Suprapubic skin (tissue), 3 donors: Measurements from ENCODE around the gene FGA.

Experiments
- EP300 ChIP-seq: sonication (generic); formaldehyde crosslinking; IDR thresholded peaks from one replicate; pipeline ENCODE4 v1.6.1; 2017; ENCODE audit warnings: antibody characterized with exemption
- TF ChIP-seq, protein P1 (sequence below), 2 donors: fragments of 200-600 bp in 1 of 2; fragments of 450-650 bp in 1 of 2; sonication (generic) in 1 of 2; IDR thresholded peaks; one replicate each; pipeline ENCODE4 v1.5.1; 2016 to 2019; ENCODE audit warnings: antibody characterized with exemption in 2 of 2, mild to moderate bottlenecking in 1 of 2, moderate library complexity in 1 of 2

DNA sequence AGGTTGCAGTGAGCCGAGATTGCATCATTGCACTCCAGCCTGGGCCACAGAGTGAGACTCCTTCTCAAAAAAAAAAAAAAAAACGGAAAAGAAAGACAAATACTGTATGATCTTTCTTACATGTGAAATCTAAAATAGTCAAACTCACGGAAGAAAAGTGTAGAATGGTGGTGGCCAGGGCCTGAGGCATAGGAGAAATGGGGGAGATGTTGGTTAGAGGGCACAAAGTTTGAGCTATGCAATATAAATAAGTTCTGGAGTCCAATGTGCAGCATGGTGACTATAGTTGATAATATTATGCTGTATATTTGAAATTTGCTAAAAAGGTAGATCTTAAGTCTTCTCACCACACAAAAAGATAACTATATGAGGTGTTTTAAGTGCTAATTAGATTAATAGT is 1.3 kb upstream of the FGA start:
- TF ChIP-seq, protein P1, sequence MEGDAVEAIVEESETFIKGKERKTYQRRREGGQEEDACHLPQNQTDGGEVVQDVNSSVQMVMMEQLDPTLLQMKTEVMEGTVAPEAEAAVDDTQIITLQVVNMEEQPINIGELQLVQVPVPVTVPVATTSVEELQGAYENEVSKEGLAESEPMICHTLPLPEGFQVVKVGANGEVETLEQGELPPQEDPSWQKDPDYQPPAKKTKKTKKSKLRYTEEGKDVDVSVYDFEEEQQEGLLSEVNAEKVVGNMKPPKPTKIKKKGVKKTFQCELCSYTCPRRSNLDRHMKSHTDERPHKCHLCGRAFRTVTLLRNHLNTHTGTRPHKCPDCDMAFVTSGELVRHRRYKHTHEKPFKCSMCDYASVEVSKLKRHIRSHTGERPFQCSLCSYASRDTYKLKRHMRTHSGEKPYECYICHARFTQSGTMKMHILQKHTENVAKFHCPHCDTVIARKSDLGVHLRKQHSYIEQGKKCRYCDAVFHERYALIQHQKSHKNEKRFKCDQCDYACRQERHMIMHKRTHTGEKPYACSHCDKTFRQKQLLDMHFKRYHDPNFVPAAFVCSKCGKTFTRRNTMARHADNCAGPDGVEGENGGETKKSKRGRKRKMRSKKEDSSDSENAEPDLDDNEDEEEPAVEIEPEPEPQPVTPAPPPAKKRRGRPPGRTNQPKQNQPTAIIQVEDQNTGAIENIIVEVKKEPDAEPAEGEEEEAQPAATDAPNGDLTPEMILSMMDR (IDR thresholded peaks at IDR 0.05), result no peak
- no peak for TF ChIP-seq EP300
